ENCODE data around the gene BCO2.
A peak's percentile ranks its signal among the peaks of the same experiment; 100 is the strongest.

BCO2 gene

GRCh38 chr11:112219476-112220232 is 44.3 kb downstream of the BCO2 start:
- DNase-seq = peak; percentile 44

- DNase-seq = no peak
Observed at GRCh38 chr11:112221274-112221835, 46.0 kb downstream of the BCO2 start.

- no peak for DNase-seq
Observed at GRCh38 chr11:112222303-112222702, 47.0 kb downstream of the BCO2 start.

GRCh38 chr11:112223121-112223520 is 47.8 kb downstream of the BCO2 start:
- DNase-seq = no peak

- no peak for DNase-seq
Observed at GRCh38 chr11:112223754-112224532, 48.6 kb downstream of the BCO2 start.

GRCh38 chr11:112225753-112226061 is 50.4 kb downstream of the BCO2 start:
- peak; percentile 17 for DNase-seq

GRCh38 chr11:112226062-112226830 is 50.9 kb downstream of the BCO2 start, which contains the start of gene PTS:
PTS (plus strand) TSS chr11:112226428; CDS start chr11:112226444, 16 bp downstream.
- peak; percentile 67 for DNase-seq

GRCh38 chr11:112226831-112227401 is 51.6 kb downstream of the BCO2 start:
- no peak for DNase-seq

GRCh38 chr11:112227471-112227870 is 52.2 kb downstream of the BCO2 start:
- DNase-seq = no peak

GRCh38 chr11:112228706-112229105 is 53.4 kb downstream of the BCO2 start:
- no peak for DNase-seq

GRCh38 chr11:112229159-112229558 is 53.8 kb downstream of the BCO2 start:
- DNase-seq = no peak

GRCh38 chr11:112229746-112230433 is 54.6 kb downstream of the BCO2 start:
- no peak for DNase-seq

GRCh38 chr11:112231952-112232351 is 56.6 kb downstream of the BCO2 start:
- DNase-seq = no peak

GRCh38 chr11:112235750-112236390 is 60.6 kb downstream of the BCO2 start:
- DNase-seq = no peak

- no peak for DNase-seq
Observed at GRCh38 chr11:112237451-112237850, 62.1 kb downstream of the BCO2 start.

- DNase-seq = no peak
Observed at GRCh38 chr11:112238041-112238440, 62.7 kb downstream of the BCO2 start.

- no peak for DNase-seq
Observed at GRCh38 chr11:112241486-112241885, 66.2 kb downstream of the BCO2 start.

GRCh38 chr11:112247201-112247600 is 71.9 kb downstream of the BCO2 start:
- DNase-seq = no peak

- no peak for DNase-seq
Observed at GRCh38 chr11:112248201-112248600, 72.9 kb downstream of the BCO2 start.

GRCh38 chr11:112249871-112250610 is 74.7 kb downstream of the BCO2 start:
- DNase-seq = no peak
